Colonic mucosa (tissue), 4 donors: ENCODE measurements around the gene PHLDB3. TPM values are rescaled to one million over a fixed set of nuclear protein-coding genes. Genes with fewer than 3 reads are reported as not detected.

Experiments used
- DNase-seq: peaks from one replicate; pipeline ENCODE4 v3.0.0-alpha.2; 2020
- H3K27ac ChIP-seq: fragments of 200-600 bp; one replicate; pipeline ENCODE4 v1.8.0; 2021
- H3K27me3 ChIP-seq: fragments of 200-600 bp; one replicate; pipeline ENCODE4 v1.8.0; 2021
- H3K36me3 ChIP-seq: fragments of 200-600 bp; one replicate; pipeline ENCODE4 v1.8.0; 2021
- H3K4me1 ChIP-seq: fragments of 200-600 bp; one replicate; pipeline ENCODE4 v1.8.0; 2021; ENCODE audit warnings: mild to moderate bottlenecking
- H3K4me3 ChIP-seq: fragments of 200-600 bp; one replicate; pipeline ENCODE4 v1.8.0; 2021
- H3K9ac ChIP-seq, 2 donors: one replicate each; pipeline ENCODE4 v1.7.0; 2013; ENCODE audit warnings: control low read depth in 2 of 2, low read depth in 2 of 2, low read length in 2 of 2
- H3K9me3 ChIP-seq: fragments of 200-600 bp; one replicate; pipeline ENCODE4 v1.8.0; 2021
- intact Hi-C: fragments of 100-400 bp; cut with DNase I; formaldehyde crosslinking; loops from one replicate; pipeline ENCODE4 v1.14.1; 2022
- total RNA-seq, 2 donors: library from RNA; stranded (reverse); fragmentation: NEBNext Ultra II Directional in 1 of 2; extraction: Animal tissue kit (Norgen Biotek cat#: 25700) in 1 of 2; gene quantifications; one replicate each; pipeline ENCODE4 v1.2.1, GENCODE V29; 2021
- TF ChIP-seq, protein P1 (sequence below): fragments of 200-600 bp; IDR thresholded peaks from one replicate; pipeline ENCODE4 v1.8.0; 2022; ENCODE audit warnings: antibody characterized with exemption, mild to moderate bottlenecking
- donor health status: healthy.
- donor health status: DM: no; HTN: no; CAD: no.
- donor health status: DM: no; HTN: no; CAD: no.

Gene PHLDB3
- total RNA-seq, 2 donors from 2014 or later = 6.8 to 24.0 TPM

DNA sequence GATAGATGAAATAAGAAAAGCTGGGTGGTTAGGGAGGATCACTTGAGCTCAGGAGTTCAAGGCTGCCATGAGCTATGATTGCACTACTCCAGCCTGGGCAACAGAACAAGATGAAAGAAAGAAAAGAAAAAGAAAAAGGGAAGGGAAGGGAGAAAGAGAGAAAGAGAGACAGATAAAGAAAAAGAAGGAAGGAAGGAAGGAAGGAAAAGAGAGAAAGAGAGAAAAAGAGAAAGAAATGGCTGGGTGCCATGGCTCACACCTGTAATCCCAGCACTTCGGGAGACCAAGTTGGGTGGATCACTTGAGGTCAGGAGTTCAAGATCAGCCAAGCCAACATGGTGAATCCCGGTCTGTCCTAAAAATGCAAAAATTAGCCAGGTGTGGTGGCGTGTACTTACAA is 68.8 kb downstream of the PHLDB3 start:
- Histone ChIP-seq H3K27me3 (no peaks in the 10 kb centered on the region), H3K27ac (no peak overlapping the region), H3K9ac (no peak overlapping the region), H3K9me3 (no peaks in the 10 kb centered on the region), H3K36me3 (no peaks in the 10 kb centered on the region), H3K4me3 (no peak overlapping the region), H3K4me1 (peaks cover 8% of the 10 kb centered on the region)
- DNase-seq = no peak
- intact Hi-C loops = no loop called here
- TF ChIP-seq, protein P1, sequence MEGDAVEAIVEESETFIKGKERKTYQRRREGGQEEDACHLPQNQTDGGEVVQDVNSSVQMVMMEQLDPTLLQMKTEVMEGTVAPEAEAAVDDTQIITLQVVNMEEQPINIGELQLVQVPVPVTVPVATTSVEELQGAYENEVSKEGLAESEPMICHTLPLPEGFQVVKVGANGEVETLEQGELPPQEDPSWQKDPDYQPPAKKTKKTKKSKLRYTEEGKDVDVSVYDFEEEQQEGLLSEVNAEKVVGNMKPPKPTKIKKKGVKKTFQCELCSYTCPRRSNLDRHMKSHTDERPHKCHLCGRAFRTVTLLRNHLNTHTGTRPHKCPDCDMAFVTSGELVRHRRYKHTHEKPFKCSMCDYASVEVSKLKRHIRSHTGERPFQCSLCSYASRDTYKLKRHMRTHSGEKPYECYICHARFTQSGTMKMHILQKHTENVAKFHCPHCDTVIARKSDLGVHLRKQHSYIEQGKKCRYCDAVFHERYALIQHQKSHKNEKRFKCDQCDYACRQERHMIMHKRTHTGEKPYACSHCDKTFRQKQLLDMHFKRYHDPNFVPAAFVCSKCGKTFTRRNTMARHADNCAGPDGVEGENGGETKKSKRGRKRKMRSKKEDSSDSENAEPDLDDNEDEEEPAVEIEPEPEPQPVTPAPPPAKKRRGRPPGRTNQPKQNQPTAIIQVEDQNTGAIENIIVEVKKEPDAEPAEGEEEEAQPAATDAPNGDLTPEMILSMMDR = no peak

DNA sequence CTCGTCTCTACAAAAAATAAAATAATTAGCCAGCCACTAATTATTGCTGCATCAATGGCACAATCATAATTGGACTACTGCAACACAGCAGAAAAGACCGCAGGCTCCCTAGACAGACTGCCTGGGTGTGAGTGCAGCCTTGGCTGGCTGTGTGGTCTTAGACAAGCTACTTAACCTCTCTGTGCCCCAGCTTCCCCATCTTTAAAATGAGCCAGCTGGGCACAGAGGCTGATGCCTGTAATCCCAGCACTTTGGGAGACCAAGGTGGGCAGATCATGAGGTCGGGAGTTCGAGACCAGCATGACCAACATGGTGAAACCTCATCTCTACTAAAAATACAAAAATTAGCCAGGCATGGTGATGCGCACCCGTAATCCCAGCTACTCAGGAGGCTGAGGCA is 70.9 kb downstream of the PHLDB3 start:
- Histone ChIP-seq H3K36me3 (no peaks in the 10 kb centered on the region), H3K9ac (no peak overlapping the region), H3K9me3 (no peaks in the 10 kb centered on the region), H3K27me3 (no peaks in the 10 kb centered on the region), H3K4me1 (peaks cover 5% of the 10 kb centered on the region), H3K4me3 (no peak overlapping the region), H3K27ac (no peak overlapping the region)
- TF ChIP-seq, protein P1 = no peak
- no peak for DNase-seq
- intact Hi-C loops = no loop called here

DNA sequence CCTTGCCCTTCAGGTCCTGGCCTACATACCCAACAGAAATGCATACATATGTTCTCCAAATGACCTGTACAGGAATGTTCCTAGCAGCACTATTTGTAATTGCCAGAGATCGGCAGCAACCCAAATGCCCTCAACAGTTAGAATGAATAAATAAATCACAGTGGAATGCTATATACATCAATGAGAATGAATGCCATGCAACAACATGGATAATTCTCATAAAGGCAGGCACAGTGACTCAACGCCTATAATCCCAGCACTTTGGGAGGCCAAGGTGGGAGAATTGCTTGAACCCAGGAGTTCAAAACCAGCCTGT is 71.2 kb downstream of the PHLDB3 start:
- intact Hi-C loops = no loop called here
- Histone ChIP-seq H3K36me3 (no peaks in the 10 kb centered on the region), H3K9ac (no peak overlapping the region), H3K27ac (no peak overlapping the region), H3K4me3 (no peak overlapping the region), H3K4me1 (peaks cover 1% of the 10 kb centered on the region), H3K9me3 (no peaks in the 10 kb centered on the region), H3K27me3 (no peaks in the 10 kb centered on the region)
- TF ChIP-seq, protein P1 = no peak
- no peak for DNase-seq

DNA sequence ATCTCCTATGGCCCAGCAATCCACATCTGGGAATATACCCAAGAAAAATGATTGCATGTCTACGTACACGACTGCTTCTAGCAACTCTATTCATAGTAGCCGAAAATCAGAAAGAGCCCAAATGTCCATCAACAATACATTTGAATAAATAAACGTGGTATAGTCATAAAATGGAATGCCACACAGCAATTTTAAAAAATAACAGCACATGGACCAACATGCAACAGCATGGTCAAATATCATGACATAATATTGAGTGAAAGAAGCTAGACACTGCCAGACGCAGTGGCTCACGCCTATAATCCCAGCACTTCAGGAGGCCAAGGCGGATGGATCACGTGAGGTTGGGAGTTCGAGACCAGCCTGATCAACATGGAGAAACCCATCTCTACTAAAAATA is 73.6 kb downstream of the PHLDB3 start:
- TF ChIP-seq, protein P1 = no peak
- no peak overlapping the region for H3K27ac ChIP-seq
- intact Hi-C loops = no loop called here
- H3K4me1 ChIP-seq = no peaks in the 10 kb centered on the region
- H3K9ac ChIP-seq = no peak overlapping the region
- H3K9me3 ChIP-seq = no peaks in the 10 kb centered on the region
- DNase-seq = no peak
- H3K27me3 ChIP-seq = no peaks in the 10 kb centered on the region
- H3K4me3 ChIP-seq = no peak overlapping the region
- no peaks in the 10 kb centered on the region for H3K36me3 ChIP-seq

DNA sequence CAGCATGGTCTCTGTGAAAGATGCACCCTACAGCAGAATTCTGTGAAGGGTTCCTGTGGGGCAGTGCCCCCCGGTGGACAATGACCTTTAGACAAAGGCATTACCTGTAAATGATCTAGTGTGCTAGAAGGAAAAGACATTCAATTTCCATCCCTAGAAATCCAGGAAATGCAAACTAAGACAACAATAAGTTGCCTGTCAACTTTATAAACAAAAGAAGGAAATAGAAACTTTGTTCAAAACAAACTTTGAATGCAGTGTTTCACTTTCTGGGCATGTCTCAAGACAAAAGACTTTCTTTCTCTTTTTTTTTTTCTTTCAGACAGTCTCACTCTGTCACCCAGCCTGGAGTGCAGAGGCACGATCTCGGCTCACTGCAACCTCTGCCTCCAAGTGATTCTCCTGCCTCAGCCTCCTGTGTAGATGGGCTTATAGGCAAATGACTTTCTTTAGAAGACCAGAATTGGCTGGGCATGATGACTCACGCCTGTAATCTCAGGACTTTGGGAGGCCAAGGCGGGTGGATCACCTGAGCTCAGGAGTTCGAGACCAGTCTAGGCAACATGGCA is 74.3 kb downstream of the PHLDB3 start:
- no peaks in the 10 kb centered on the region for H3K27me3 ChIP-seq
- H3K4me1 ChIP-seq = no peaks in the 10 kb centered on the region
- intact Hi-C loops = no loop called here
- peak; percentile 33 for DNase-seq
- H3K36me3 ChIP-seq = no peaks in the 10 kb centered on the region
- H3K9ac ChIP-seq = no peak overlapping the region
- TF ChIP-seq, protein P1 = no peak
- peak overlapping the region; percentile 32 for H3K27ac ChIP-seq
- H3K9me3 ChIP-seq = no peaks in the 10 kb centered on the region
- H3K4me3 ChIP-seq = no peak overlapping the region
